HG02870 (cell line): ENCODE measurements around the gene ECSCR.

ENCODE experiments used
- ATAC-seq: cut with Tn5 transposase; IDR thresholded peaks from one replicate; pipeline ENCODE4 v1.9.1; 2021; ENCODE audit warnings: mild to moderate bottlenecking, moderate library complexity; ENCODE audit not compliant: unreplicated experiment

Gene ECSCR

DNA sequence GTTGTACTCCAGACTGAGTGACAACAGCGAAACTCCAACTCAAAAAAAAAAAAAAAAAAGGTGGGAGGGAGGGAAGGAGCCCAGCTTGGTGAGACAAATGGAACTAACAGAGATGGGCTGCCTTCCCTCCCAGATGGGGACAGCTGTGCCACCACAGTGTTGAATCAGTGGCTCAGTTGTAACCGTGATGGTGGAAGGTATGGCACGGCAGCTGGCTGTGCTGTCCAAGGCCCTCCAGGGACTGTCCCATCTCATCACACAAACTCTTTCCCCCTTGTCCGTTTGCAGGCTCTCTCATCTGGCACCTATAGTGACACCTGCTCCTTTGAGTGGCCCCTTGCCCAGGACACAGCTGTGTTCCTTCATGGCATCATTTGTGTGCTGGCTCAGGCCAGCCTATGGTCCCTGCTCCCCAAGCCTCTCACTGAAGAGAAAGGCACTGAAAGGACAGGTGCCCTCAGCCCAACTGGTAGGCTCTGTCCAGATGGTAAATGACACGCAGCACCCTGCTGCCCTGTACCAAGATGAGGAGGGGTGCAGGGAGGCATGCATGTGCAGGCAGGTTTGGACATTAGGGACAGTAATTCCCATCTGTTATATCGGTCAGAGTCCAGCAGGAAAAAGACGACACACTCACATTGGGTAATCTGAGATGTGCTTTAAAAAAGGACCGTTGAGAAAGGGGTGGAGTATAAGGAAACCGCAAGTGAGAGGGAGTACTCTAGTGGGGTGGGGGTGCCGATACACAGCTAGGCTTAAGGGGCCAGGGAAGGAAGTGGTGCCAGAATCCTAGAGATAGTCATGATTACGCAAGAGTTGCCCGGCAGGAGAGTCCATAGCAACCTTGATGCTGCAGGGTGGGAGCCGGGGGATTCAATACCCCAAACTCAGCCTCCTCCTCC is 12.6 kb upstream of the ECSCR start:
- no peak for ATAC-seq

DNA sequence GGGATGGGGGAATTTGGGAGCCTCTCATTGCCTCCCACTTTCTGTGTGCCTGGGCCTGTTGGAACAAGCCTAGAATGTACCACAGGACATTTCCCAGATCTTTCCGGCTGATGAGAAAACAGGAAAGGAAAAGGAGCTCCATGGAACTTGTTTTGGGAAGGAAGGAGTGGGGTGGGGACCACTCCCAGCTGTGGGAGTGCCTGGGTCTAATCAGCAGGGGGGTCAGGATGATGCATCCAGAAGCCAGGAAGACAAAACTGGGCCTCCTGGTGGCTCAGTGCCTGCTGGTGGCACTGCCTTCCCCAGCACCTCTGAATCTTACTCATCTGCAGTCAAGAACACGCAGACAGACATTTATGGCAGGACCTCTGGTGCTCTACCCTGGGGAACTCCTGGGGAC is 11.0 kb upstream of the ECSCR start:
- no peak for ATAC-seq

DNA sequence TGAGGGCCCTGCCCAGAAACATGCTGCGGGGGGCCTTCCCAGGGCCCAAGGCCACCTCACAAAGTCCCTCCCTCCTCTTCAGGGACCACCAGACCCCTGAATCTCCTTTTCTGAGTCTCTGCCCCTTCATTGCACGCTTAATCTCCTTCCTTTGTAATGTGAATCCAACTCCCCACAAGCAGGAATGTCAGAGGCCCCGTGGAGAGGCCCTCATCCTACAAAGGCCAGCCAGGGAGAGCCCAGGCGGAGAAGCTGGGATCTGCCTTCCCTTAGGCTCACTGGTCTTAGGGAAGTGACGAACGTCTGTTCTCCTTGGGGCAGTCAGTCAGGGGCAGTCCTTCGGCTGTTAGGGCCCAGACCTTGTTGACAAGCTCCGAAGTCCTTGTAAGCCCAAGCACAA is 10.6 kb upstream of the ECSCR start:
- no peak for ATAC-seq

DNA sequence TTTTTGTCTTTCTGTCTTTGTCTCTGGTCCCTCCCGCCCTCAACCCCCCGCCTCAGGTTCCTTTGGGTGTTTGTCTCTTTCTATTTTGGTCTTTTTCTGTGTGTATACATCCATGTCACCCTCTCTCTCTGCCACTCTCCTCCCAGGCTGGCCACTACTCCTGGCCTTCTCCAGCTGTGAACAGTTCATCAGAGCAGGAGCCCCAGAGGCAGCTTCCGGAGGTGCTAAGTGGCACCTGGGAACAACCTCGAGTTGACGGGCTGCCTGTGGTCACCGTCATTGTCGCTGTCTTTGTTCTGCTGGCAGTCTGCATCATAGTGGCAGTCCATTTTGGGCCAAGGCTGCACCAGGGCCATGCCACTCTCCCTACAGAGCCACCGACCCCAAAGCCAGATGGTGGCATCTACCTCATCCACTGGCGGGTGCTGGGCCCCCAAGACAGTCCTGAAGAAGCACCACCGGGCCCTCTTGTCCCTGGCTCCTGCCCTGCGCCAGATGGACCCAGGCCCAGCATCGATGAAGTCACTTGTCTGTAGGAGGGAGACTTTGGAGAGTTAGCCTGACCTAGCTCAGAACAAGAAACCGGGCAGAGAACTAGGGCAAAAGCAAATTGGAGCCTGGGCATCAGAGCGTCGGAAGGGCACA is 10.0 kb upstream of the ECSCR start:
- no peak for ATAC-seq

DNA sequence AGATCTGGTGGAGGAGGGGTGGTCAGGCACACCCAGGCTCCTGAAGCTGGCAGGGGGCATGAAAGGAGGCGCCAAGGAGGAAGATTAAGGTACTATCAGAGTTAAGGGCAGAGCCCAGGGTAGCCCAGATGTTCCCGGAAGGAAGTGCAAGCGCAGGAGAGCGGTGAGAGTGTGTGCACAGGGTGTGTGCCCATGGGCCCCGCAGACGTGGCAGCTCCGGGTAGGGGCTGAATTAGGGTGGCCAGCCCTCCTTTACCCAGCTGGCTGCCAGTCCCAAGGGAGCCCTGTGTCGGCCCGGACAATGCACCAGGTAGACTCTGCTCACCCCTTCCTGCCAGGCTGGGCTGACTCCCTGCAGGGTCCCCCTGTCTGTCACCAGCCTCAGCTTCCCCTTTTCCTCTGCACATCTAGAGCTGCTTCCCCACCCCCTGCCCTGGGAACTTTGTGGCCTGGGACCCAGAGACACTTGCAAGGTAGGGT is 8.3 kb upstream of the ECSCR start, which contains the start of gene SMIM33:
TSS of gene SMIM33 (plus strand) at position 184 of the 480 bp plus-strand sequence. CDS start at position 302, 118 bp downstream.
- no peak for ATAC-seq

DNA sequence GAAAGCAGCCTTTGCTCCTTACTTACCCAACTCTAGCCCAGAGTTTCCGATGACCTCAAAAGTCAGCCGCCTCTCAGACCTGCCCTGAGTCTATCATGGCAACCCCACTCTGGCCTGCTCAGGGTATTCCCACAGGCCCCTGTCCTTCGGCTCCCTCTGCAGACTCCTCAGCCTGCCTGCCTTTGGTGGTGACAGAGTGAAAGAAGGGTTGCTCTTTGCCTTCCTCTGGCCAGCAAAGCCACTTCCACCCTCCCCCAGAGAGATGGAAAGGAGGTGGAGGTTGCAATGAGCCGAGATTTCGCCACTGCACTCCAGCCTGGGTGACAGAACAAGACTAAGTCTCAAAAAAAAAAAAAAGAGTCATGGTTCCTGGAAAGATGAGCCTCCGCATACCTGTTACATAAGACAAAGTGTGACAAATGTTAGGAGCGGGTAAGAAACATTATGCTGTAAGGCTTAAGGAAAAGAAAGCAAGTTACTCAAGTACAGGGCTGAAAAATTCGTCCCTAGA is 5.9 kb upstream of the ECSCR start:
- no peak for ATAC-seq

DNA sequence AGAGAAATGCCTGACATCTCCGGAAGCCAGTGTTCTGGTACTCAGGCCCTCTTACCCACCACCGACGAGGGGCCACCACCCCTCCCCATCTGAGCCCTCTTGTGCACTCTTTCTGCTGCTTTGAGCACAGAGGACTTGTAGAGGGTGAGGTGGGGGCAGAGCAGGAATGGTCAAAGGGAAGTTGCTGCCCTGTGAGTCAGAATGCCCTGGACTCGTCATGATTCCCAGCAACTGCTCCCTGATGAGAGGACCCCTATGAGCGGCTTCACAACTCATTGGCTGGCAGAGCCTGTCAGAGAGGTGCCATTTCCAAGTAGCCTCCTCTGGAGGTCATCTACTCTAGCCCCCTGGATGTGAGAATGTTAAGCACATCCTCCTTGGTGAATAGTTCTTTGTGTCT is 845 bp downstream of the ECSCR start:
- no peak for ATAC-seq

DNA sequence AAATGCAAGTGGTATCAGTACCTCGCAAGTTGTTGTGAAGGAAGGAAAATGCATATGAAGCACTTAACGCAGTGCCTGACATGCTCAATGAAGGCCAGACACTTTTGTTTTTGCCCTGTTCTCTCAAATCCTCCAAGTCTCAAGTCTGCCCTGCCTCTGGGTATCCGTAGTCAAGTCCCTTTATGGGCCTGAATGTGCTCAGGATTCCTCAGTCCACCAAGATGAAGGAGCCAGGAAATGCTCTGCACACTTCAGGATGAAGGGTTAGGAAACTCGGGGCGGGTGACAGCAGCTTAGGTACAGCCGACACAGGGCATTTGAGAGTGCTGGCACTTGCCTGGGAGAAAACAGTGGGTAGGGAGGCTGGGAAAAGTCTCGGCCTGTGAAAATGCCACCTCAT is 1.4 kb downstream of the ECSCR start:
- ATAC-seq, result no peak

DNA sequence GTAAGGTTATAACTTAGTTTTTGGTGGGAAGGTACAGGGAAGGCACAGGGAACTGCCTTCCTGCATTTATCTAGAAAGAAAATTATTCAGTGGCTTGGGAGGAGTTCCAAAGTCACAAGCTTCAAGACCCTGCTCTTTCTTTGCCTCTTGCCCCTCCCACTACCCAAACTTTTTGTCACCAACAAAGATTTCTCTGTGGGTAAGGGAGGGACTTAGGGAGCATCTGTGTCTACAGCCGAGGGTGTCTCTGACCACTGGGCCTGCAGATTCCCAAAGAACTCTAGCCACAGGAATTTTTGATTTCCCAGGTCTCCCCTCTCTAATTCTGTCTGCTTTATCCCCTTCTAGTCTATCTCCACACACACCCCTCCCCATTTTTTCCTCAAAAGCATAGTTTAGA is 2.1 kb downstream of the ECSCR start:
- no peak for ATAC-seq

DNA sequence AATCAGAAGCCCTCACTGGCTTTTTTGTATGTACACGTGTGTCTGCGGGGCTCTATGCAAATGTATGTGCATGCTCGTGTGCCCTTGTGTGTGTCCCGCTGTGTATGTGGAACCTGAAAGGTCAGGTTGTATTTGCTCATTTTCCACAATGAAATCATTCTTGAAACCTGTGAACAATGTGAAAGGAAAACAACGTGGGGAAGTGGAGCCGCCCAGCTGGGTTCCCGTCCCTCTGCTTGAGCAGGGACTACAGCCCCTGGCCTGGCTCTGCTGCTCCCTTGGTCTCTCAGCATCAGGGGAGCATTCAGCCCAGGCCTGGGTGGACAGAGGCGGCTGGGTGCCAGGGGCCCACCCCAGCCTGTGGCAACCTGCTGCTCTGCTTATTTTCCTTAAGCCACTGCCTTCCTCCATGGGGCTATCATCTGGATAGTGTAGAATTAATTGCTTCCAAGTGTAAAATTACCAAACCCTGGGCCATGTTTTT is 3.0 kb downstream of the ECSCR start:
- ATAC-seq, result peak; percentile 32

DNA sequence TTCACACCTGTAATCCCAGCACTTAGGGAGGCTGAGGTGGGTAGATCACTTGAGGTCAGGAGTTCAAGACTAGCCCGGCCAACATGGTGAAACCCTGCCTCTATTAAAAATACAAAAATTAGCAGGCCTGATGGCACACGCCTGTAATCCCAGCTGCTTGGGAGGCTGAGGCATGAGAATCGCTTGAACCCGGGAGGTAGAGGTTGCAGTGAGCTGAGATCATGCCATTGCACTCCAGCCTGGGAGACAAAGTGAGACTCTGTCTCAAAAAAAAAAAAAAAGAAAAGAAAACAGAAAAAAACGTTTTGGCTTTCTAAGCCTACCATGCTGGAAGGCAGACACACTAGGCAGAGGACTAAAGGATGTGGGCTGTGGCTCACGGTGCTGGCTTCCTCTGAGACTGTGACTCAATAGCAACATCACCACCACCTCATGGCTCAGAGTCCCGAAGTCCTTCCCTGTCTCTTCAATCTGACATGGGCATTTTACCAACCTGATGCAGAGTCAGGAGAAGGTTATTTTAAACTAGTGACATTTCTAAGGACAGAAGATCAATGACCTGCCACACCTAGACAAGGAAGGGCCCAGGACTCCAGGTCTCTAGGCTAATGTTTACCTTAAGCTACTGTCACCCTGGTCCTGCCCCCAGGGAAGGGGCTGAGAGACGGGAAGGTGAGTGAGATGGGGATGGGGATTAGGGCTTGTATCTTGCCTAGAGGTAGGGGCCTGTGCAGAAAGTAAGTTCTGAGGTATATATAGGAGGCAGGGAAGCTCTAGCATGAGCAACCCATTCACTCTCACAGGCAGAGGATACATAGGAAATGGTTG is 3.7 kb downstream of the ECSCR start:
- ATAC-seq, result peak; percentile 51

DNA sequence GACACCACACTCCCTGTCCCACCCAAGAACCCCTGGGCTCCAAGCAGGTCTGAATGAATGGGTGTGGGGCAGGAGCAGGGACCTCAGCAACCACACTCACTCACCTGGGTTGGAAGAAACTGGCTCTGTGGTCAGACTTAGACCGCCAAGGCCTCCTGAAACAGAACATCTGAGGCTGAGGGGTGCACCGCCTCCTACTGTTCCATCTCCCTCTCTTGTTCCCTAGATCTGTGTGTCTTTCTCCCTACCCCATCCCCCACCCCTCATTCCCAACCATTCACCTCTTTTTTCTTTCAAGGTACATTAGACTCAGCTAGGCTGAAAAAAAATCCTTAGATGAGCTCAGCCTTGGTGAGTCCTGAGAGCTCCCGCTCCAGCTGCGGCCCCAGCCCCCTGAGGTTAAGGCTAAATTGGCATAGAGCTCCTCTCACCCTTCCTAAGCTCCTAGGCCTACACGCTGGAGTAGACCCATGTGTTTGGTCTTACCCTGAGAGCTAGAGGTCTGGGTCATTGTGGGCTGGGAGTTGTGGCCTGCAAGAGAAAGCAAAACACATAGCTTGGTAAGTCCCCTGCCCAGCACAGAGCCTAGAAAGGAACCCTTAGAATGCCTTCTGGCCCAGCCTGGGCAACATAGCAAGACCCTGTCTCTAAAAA is 4.8 kb downstream of the ECSCR start:
- no peak for ATAC-seq

DNA sequence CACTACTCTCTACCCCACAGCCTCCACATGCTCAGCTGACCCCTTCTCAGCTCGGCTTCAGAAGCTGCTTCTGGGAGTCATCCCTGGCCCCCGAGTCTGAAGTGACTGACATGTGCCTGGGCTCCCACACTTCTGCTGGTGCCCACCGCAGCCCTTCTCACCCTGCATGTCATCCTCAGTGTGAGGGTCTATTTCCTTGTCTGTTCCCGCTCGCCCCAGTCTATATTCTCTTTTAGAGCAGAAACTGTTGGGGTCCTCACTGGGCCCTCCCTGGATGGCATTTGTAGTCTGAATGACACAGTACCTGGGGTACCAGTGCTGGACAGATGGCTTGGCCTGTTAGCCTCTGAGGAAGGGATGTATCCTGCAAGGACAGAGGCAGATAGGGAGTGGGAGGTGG is 5.3 kb downstream of the ECSCR start:
- ATAC-seq, result no peak

DNA sequence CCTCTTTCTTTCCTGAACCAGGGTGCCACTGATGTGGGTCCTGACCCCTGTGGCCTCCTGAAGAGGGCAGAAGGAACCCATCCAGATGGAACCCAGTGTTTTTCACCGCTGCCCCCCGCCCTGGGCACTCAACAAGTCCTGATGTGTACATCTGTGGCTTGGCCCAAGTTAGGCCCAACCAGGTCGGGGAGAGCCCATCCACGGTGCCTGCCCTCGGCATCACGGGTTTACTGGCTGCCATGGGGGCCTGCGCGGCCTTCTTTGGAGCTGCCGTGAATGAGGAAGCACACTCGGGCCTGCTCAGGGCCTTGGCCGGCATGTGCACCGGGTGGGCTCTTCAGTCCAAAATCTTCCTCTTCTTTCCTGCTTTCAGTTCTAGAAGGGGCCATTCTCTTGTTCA is 5.8 kb downstream of the ECSCR start:
- no peak for ATAC-seq

DNA sequence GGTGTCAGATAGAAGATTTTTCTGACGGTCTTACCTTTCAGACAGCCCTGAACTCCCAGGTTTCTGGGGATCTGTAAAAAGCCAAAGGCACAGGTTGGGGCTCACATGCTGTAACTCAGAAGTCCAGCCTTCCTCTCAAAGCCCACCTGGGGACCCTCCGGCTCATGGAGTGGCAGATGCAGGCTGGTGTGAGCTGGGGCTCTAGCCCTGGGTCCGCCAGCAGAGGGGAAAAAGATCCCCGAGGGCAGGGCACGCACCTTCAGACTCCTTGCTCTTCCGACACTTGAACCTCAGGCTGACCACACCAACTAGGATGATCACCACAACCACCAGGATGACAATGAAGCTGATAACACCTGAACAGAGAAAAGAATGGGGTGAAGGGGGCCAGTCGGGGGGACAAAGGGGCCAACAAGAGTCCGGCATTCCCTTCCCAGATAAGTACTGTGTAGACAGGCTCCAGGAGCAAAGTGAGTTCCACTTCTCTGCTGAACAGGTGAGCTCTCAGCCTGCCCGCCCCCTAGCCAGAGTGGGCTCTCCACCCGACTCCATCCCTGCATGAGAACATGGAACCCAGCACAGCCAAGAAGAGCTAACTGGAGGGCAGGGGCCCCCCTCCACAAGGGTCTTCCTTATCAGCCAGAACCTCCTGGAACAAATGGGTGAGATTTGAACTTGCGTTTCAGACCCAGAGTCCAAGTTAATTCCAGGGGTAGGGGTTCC is 7.8 kb downstream of the ECSCR start:
- ATAC-seq, result no peak

DNA sequence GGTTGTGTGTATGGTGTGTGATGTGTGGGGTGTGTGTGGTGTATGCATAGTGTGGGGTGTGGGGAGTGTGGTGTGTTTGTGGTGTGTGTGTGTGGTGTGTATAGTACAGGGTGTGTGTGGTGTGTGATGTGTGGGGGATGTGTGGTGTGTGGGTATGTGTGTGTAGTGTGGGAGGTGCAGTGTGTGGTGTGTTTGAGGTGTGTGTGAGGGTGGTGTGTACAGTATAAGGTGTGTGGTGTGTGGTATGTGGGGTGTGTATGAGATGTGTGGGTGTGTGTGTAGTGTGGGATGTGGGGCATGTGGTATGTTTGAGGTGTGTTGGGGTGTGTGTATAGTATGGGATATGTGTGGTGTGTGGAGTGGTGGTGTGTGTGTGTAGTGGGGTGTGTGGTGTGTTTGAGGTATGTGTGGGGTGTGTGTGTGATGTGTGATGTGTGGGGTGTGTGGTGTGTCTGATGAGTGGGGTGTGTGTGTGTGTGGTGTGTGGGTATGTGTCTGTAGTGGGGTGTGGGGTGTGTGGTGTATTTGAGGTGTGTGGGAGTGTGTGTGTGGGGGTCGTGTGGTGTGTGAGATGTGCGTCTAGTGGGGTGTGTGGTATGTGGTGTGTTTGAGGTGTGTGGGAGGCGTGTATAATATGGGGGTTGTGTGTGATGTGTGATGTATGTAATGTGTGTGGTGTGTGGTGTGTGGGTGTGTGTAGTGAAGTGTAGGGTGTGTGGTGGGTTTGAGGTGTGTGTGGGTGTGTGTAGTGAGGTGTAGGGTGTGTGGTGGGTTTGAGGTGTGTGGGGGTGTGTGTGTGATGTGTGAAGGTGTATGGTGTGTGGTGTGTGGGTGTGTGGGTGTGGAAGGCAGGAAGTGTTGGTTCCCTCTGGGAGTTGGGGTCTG is 8.6 kb downstream of the ECSCR start:
- no peak for ATAC-seq

DNA sequence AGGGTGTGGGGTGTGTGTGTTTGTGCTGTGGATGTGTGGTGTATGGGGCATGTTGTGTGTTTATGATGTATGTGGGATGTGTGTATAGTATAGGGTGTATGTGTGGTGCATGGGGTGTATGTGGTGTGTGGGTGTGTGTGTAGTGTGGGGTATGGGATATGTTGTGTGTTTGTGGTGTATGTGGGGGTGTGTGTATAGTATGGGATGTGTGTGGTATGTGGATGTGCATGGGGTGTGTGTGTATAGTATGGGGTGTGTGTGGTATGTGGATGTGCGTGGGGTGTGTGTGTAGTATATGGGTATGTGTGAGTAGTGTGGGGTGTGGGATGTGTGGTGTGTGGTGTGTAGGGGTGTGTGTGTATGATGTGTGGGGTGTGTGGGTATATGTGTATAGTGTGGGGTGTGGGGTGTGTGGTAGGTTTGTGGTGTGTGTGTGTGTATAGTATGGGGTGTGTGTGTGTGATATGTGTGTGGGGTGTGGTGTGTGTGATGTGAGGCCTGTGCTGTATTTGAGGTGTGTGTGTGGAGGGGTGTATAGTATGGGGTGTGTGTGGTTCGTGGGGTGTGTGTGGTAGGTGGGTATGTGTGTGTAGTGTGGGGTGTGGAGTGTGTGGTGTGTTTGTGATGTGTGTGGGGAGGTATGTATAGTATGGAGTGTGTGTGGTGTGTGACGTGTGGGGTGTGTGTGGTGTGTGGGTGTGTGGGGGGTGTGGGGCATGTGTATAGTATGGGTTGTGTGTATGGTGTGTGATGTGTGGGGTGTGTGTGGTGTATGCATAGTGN is 10.5 kb downstream of the ECSCR start:
- no peak for ATAC-seq

DNA sequence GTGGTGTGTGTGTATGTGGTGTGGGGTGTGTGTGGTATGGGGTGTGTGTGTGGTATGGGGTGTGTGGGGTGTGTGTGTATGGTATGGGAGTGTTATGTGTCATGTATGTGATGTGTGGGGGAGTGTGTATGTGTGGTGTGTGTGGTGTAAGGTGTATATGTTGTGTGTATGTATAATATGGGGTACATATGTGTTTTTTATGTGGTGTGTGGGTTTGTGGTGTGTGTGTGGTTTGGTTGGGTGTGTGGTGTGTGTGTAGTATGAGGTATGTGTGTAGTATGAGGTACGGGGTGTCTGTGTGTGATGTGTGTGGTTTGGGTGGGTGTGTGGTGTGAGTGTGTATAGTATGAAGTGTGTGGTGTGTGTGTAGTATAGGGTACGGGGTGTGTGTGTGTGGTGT is 11.4 kb downstream of the ECSCR start:
- no peak for ATAC-seq
